Measurements from ENCODE around the gene ADAMTS2.

The ADAMTS2 gene

GRCh38 chr5:179255527-179256327 lies 89.5 kb downstream of the ADAMTS2 start:
- H3F3A ChIP-seq (ENCODE audit: insufficient read depth) = no peaks in the 10 kb centered on the region
- no peak overlapping the region for H3K27ac ChIP-seq (ENCODE audit: low read depth, low read length)
- H3K9ac ChIP-seq (ENCODE audit: low read length) = no peak overlapping the region
- H3K9me2 ChIP-seq (replicated peaks; ENCODE audit: insufficient read depth, low read length) = no peaks in the 10 kb centered on the region
- H2AFZ ChIP-seq (ENCODE audit: low read depth, low read length, severe bottlenecking) = no peak overlapping the region
- no peak overlapping the region for H3K4me3 ChIP-seq (ENCODE audit: insufficient read depth, low read length, poor library complexity, severe bottlenecking)
- TF ChIP-seq CTCF (IDR thresholded peaks at IDR 0.05; ENCODE audit: insufficient read depth, low read length, poor library complexity, severe bottlenecking) (no peak), EZH2phosphoT487 (conservative IDR thresholded peaks at IDR 0.05; ENCODE audit: low read length) (no peak)
- H3K27me3 ChIP-seq (ENCODE audit: low read length) = no peaks in the 10 kb centered on the region
- no peak overlapping the region for H3K4me2 ChIP-seq (ENCODE audit: low read depth, low read length, poor library complexity, severe bottlenecking)
- H3K79me2 ChIP-seq (ENCODE audit: insufficient read depth, low read length) = no peaks in the 10 kb centered on the region
- H3K36me3 ChIP-seq (ENCODE audit: low read length) = no peaks in the 10 kb centered on the region
- H4K20me1 ChIP-seq (ENCODE audit: low read depth, low read length) = no peaks in the 10 kb centered on the region
- no peaks in the 10 kb centered on the region for H3K9me3 ChIP-seq (ENCODE audit: insufficient read depth, low read length)

- Histone ChIP-seq H3K9ac (ENCODE audit: low read length) (no peak overlapping the region), H2AFZ (ENCODE audit: low read depth, low read length, severe bottlenecking) (no peak overlapping the region), H3K9me3 (ENCODE audit: insufficient read depth, low read length) (no peaks in the 10 kb centered on the region), H3F3A (ENCODE audit: insufficient read depth) (no peaks in the 10 kb centered on the region), H3K4me2 (ENCODE audit: low read depth, low read length, poor library complexity, severe bottlenecking) (no peak overlapping the region), H3K9me2 (replicated peaks; ENCODE audit: insufficient read depth, low read length) (no peaks in the 10 kb centered on the region), H3K27ac (ENCODE audit: low read depth, low read length) (no peak overlapping the region), H3K27me3 (ENCODE audit: low read length) (no peaks in the 10 kb centered on the region), H3K79me2 (ENCODE audit: insufficient read depth, low read length) (no peaks in the 10 kb centered on the region), H4K20me1 (ENCODE audit: low read depth, low read length) (no peaks in the 10 kb centered on the region), H3K36me3 (ENCODE audit: low read length) (no peaks in the 10 kb centered on the region), H3K4me3 (ENCODE audit: insufficient read depth, low read length, poor library complexity, severe bottlenecking) (no peak overlapping the region)
- no peak for TF ChIP-seq EZH2phosphoT487 (conservative IDR thresholded peaks at IDR 0.05; ENCODE audit: low read length)
- TF ChIP-seq CTCF (IDR thresholded peaks at IDR 0.05; ENCODE audit: insufficient read depth, low read length, poor library complexity, severe bottlenecking) = no peak
Observed at GRCh38 chr5:179254638-179255271, 90.5 kb downstream of the ADAMTS2 start.

- Histone ChIP-seq H3K4me2 (ENCODE audit: low read depth, low read length, poor library complexity, severe bottlenecking) (no peak overlapping the region), H3K9ac (ENCODE audit: low read length) (no peak overlapping the region), H3K9me3 (ENCODE audit: insufficient read depth, low read length) (no peaks in the 10 kb centered on the region), H3K9me2 (replicated peaks; ENCODE audit: insufficient read depth, low read length) (no peaks in the 10 kb centered on the region), H3K27me3 (ENCODE audit: low read length) (no peaks in the 10 kb centered on the region), H3F3A (ENCODE audit: insufficient read depth) (no peaks in the 10 kb centered on the region), H2AFZ (ENCODE audit: low read depth, low read length, severe bottlenecking) (no peak overlapping the region), H3K27ac (ENCODE audit: low read depth, low read length) (no peak overlapping the region), H3K36me3 (ENCODE audit: low read length) (no peaks in the 10 kb centered on the region), H3K4me3 (ENCODE audit: insufficient read depth, low read length, poor library complexity, severe bottlenecking) (no peak overlapping the region), H4K20me1 (ENCODE audit: low read depth, low read length) (no peaks in the 10 kb centered on the region), H3K79me2 (ENCODE audit: insufficient read depth, low read length) (no peaks in the 10 kb centered on the region)
- TF ChIP-seq CTCF (IDR thresholded peaks at IDR 0.05; ENCODE audit: insufficient read depth, low read length, poor library complexity, severe bottlenecking) (no peak), EZH2phosphoT487 (conservative IDR thresholded peaks at IDR 0.05; ENCODE audit: low read length) (no peak)
Observed at GRCh38 chr5:179253730-179254129, 91.5 kb downstream of the ADAMTS2 start.
